GM21381 (cell line): ENCODE results near the gene INVS.
"Not testable (repeated sequence)": the region's sequence is repeated elsewhere in the genome, so short reads cannot be mapped to it uniquely, and the experiment has no call there.

Source experiments
- ATAC-seq: cut with Tn5 transposase; IDR thresholded peaks from one replicate; pipeline ENCODE4 v1.9.1; 2021; ENCODE audit warnings: mild to moderate bottlenecking, moderate library complexity; ENCODE audit not compliant: unreplicated experiment

INVS gene

DNA sequence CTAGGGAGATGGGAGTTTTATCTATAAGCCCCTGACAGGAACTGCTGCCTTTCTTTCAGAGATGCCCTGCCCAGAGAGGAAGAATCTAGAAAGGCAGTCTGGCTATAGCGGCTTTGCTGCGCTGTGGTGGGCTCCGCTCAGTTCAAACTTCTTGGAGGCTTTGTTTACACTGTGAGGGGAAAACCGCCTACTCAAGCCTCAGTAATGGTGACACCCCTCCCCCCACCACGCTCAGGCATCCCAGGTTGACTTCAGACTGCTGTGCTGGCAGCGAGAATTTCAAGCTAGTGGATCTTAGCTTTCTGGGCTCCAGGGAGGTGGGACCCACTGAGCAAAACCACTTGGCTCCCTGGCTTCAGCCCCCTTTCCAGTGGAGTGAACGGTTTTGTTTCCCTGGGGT is 137.9 kb downstream of the INVS start:
- not testable (repeated sequence) for ATAC-seq

DNA sequence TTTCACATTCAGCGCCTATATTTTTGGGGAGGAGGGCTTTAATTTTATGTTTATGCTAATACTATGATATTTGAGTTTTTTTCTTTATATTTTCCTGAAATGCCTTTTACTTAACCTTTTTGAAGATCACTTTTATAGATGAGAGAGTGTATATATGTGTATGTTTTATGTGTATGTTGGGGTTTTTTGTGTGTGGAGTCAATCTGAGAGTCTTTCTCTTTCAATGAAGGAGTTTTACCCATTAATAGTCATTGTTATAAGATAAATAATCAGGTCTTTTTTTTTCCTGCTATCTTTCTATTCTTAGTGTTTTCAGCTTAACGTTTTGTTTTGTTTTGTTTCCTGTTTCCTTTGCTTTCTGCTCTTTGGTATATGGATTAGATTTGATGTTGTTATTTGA is 141.5 kb downstream of the INVS start:
- ATAC-seq = no peak

DNA sequence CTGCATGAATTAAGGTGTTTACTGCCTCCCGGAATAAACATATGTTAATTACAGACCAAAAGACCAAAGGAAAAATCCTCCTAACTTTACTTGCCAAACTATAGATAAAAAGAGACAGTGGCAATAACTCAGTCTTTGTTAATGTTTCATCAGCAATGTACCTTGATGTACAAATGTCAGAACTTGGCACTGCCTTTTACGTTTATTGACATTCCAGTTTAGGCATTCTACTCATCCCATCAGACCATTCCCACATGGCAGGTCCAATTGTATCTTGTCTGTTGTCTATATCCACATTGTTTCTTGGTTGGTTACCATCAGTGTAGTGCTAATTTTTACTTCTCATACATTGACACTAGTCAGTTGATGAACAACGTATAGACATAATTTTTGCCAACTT is 168.2 kb downstream of the INVS start:
- ATAC-seq = no peak

DNA sequence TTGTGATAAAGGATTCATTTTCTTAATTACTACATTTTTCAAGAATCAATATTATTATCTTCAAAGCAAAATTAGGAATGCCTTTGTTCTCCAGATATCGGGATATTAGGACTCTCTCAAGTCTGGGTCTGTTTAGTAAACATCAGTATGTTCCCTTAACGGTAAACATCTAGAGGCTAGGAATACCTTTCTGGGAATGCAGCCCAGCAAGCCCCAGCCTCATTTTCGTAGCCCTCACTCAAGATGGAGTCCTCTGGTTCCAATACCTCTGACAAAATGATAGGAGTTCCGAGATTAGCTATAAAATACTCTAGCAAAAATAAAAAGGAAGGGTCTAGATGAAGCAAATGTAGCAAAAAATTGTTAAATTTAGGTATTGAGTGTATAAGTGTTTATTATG is 169.2 kb downstream of the INVS start:
- no peak for ATAC-seq

DNA sequence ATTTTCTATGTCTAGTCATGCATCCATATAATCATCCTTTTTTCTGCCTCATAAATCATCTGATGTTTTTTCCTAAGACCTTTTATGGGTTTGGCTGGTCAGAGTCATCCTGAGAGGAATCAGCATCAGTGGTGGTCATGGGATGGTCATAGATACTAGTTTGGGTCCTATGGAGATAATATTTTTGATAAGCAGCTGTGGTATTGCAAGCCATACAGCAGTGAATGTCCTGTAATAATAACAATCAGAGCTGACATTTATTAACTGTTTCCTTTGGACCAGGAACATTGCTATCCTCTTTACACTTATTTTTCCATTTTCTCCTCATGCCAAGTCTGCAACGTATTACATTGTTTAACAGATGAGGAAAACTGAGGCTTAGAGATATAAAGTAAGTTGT is 170.6 kb downstream of the INVS start:
- no peak for ATAC-seq

DNA sequence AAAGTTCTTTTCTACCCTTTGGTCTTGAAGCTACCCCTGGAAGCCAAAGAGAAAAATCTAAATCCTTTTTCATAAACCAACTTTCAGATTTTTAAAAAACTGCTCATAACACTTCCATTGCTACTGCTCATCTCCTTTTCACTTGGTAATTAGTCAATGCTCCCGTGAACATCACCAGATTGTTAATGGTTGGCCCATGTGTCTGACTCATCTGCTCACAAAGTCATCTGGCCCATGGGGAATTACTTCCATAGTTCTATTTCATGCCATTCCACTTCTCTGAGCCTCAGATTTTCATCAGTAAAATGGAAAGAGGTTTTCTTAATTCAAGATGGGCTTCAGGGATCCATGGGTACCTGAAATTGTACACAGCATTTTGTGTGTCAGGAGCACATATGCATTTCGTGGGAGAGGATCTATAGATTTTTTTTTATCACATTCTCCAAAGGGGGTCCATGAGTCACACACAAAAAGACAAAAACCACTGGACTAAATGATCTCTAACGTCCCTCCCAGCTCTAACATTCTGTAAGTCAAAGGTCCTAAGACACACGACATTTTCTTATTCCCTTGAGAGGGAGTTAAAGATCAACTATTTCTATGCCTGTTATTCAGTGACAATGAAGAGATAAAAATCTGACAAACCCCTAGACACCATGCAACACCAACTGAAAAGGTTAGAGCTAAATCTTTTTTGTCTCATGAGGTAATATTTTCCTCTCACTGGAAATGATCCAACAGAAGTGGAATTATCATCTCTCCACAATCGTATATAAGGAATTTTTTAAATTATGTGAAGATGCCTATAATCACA is 178.3 kb downstream of the INVS start:
- no peak for ATAC-seq

DNA sequence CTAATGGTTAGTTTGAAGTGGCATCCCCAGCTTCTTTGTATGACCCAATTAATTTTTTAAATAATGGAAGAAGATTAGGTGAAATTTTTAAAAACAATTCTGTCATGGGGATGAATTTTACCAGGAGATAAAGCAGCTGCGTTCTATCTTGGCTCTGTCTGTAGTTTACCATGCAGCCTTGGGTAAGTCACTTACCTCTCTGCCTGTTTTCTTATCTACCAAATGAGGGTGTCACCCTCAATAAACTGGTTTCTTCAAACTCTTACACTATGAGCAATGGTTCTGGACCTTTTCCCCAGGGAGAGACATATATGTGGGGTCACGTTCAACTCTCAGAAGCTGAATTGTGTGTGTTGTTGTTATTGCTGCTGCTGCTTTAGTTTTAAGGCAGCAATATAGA is 182.0 kb downstream of the INVS start:
- ATAC-seq = no peak

DNA sequence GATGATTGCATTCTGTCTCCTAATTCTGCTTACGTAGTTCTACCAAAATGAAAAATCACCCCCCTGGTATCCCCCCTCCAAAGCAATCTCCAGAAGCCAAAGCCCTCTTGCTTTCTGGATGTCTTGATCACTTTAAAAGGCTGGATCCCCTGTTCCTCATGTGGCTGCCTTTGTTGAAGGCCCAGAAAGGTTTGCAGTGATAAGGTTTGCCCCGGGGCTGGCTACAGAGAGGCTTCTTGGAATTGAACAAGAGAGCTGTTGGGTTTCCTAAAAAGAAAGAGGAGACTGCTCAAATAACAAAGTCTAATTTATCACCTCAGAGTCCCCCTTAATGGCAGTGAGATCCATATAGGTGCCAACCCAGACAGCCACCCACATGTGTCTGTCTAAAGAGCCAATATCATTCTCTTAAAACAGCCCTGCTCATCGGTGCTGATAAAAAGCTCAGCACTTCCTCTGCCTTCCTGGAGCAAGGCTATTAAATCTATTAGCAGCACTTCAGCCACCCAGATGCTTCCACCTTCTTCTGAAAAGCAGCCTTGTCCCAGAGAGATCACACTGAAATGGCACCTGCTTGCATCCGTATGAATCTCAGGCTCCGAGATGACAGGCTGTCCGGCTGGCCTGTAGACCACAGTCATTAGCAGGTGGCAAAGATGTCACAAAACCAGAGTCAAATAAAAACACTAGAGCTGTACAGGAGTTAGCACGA is 182.8 kb downstream of the INVS start:
- no peak for ATAC-seq

DNA sequence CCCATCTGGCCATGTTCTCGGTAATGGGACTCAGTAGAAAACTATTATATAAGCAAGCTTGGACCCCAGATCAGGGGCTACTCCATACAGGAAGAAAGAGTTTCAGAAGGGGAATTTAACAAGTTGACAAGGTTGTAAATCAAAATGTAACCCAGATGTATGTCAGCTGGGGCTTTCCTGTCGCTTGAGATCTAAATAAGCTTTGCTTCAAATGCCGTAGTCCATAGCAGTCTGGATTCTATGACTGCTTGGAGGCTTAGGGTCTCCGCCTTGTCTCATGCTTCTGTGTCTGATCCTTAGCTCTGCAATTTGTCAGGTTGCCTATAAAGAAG is 183.3 kb downstream of the INVS start:
- no peak for ATAC-seq

DNA sequence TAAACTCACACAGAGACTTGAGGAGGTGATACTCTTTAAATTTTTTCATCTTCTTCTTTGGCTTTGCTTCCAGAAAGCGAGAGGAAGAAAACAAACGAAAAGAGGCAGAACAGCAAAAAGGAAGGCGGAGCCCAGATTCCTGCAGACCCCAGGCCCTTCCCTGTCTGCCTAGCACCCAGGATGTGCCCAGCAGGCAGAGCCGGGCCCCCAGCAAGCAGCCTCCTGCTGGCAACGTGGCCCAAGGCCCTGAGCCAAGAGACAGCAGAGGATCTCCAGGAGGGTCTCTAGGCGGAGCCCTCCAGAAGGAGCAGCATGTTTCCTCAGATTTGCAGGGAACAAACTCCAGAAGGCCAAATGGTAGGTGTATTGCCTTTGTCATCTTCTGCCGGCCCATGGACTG is 185.2 kb downstream of the INVS start:
- no peak for ATAC-seq

DNA sequence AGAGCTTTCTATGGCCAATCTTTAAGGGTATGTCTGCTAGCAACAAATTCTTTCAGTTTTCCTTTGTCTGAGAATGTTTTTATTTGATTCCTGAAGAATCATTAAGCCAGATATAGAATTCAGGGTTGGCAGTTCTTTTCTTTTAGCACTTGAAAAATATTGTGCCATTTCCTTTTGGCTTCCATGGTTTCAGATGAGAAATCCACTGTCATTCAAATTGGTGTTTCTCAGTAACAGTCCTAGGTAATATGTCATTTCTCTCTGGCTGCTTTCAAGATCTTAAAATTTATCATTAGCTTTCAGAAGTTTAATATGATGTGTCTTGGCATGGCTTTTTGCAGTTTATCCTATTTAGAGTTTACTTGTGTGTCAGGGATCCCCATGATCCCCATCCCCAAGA is 186.0 kb downstream of the INVS start:
- ATAC-seq = no peak

DNA sequence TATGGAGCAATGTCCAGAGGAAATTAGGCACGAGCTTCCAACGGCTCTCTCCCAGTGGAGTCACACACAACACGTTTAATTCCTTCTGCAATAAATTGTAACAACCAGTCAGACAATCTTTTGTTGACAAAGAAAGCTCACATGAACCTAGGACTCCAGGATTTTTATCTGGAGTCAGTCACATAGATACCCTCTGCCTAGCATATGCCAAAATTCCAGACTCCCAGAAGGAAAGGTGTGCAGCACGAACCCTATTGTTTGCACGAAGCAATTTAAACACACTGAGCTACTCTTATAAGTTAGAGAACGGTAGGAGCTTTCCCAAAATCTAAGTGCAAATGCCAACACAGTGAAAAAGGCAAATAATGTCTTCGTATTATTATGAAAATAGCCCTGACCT is 186.6 kb downstream of the INVS start:
- ATAC-seq = no peak

DNA sequence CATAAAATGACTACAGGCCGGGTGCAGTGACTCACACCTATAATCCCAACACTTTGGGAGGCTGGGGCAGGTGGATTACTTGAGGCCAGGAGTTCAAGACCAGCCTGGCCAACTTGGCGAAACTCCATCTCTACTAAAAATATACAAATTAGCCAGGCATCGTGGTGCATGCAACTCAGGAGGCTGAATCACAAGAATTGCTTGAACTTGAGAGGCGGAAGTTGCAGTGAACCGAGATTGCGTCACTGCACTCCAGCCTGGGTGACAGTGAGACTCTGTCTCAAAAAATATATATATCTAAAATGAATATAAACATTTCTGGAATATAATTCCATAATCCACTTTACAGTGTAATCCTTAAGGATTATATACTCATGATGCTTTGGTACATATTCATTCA is 187.2 kb downstream of the INVS start:
- no peak for ATAC-seq

DNA sequence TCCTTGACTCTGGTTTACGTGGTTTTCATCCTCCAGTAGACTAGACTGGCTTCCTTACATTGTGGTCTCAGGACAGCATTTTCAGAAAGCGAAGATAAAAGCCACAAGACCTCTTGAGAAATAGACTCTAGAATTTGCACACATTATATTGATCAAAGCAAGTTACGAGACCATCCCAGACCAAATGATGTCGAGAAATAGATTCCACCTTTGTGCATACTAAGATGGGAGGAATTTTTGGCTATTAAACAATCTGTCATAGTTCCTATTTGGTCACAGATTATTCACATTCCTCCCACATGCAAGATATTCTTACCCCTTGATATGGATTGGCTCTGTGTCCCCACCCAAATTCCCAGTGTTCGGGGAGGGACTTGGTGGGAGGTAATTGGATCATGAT is 188.1 kb downstream of the INVS start:
- ATAC-seq = no peak

DNA sequence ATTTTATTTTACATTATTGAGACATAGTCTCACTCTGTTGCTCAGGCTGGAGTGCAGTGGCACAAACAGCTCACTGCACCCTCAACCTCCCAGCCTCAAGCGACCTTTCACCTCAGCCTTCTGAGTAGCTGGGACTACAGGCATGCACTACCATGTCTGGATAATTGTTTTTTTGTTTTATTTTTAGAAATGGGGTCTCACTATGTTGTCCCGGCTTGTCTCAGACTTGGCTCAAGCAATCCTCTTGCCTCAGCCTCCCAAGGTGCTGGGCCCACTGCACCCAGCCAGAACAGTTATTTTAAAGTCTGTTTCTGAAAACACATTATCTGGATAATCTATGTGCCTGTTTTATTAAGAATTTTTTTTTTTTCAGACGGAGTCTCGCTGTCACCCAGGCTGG is 191.7 kb downstream of the INVS start:
- no peak for ATAC-seq

DNA sequence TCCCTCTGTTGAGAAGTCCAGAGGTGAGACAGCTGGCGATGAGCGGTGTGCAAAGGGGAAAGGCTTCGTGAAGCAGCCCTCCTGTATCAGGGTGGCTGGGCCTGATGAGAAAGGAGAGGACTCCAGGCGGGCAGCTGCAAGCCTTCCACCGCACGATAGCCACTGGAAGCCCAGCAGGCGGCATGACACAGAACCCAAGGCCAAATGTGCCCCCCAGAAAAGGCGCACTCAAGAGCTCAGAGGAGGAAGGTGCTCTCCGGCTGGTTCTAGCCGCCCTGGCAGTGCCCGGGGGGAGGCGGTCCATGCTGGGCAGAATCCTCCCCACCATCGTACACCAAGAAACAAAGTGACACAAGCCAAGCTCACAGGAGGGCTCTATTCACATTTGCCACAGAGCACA is 193.4 kb downstream of the INVS start:
- no peak for ATAC-seq

DNA sequence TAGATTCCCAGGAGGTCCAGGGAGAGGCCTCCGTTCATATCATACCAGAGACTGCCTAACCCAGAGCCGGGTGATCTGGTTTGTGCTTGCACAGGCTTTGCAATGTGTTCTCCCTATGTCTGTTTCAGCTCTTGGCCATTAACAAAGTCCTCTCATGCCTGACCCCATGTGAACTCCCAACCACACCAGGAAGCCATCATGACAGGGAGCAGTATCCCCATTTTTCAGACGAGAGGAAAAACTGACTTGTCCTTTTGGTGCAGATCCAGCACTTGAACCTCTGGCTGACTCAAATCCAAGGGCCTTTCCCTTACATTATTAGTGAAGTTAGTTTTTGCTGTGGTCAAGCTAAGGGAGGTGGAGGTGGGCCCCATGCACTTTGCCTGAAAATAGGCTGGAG is 195.3 kb downstream of the INVS start:
- ATAC-seq = no peak

DNA sequence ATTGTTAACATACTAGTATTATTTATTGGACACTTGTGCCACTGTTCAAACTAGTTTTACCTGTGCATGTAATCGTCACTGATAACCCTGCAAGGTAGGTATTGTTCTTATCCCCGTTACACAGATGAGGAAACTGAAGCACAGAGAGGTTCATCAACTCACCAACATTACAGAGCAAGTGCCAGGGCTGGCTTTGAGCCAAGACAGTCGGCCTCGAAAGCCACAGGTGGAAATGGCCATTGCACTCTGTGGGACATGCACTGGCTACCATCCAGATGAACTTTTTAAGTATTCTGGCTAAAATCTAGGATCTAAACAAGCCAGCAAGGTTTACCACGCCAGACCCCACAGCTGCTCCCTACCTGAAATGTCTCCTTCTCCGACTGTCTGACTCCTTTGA is 195.8 kb downstream of the INVS start:
- no peak for ATAC-seq

DNA sequence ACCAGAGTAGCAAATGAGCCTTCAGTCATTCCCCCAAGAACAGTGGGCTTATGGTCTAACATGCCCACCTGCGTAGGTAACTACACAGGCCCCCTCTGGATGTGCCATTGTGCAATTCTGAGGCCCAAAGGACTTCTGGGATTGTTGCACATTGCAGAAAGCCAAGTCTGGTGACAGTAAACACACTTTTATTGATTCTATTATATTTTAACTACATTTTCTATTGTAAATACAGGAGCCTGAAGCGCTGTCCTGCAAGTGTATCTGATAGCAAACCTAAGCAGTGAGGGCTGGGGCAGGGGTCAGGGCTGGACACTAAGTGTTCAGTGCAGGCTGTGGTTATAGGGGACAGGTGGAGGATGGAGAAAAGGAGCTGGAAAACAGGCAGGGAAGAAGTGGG is 196.2 kb downstream of the INVS start:
- ATAC-seq = no peak

DNA sequence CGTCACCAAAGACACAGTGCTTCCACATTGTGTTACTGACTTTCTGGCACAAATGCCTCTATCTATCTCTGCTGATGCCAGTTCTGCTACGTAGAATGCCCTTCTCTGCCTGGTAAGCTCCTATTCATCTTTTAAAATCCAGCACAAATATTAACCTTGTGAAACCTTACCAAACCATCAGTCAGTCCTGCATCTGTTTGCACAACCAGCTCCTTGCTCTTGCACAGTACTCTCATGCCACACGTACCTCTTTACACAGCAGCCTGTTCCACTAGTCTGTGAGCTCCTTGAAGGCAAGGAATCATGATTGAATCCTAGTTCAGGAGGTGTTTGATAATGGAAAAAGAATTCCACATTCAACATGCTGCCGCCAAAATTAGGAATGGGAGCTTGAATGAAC is 197.4 kb downstream of the INVS start:
- no peak for ATAC-seq

DNA sequence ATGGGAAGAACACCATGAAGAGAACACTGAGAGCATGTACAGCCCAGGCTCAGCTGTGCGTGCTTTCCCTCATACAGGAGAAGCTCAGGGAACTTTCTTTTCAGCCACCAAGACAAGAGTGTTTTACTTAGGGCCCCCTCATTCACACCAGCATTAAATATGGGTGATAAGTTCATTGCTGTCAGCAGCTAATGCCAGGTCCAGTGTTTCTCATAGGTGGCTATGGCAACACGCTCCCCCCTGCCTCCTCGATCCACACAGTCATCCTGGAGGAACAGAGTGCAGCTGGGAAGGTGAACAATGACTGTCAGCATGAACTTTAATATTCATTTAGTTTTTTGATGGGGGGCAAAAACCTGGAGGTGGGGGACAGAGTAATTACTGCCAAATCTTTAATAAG is 199.3 kb downstream of the INVS start:
- no peak for ATAC-seq

DNA sequence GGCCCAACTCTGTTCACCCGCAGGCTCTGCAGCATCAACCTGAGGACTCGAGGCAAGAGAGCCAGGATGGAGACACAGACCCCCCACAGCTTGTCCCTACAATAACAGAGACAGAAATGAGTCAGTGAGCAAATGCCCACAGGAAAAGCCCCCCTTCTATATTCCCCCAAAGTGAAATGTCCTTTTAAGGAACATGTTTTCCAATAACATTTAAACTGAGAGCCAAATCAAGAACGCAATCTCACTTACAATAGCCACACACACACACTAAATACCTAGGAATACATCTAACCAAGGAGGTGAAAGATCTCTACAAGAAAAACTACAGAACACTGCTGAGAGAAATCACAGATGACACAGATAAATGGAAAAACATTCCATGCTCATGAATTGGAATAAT is 204.7 kb downstream of the INVS start:
- ATAC-seq = no peak

DNA sequence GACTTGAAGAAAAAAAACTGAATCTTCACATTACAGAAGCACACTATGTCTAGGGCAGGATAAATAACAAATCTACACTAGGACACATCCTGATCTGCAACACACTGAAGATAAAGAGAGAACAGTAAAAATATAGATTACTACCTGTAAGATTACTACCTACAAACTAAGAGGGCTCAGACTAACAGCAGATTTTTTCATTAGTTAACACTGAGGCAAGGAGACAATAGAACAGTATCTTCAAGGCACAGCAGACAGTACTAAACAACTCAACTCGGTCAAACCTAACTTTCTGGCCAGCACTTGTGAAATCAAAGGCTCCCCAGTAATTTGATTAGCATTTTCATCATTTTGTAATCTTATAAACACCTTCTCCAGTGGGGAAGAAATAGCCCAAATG is 207.2 kb downstream of the INVS start:
- no peak for ATAC-seq
